Kasumi-1 (cell line): ENCODE results near the gene AP4M1.
A peak's percentile ranks its signal among the peaks of the same experiment; 100 is the strongest.
"Not testable (repeated sequence)": the region's sequence is repeated elsewhere in the genome, so short reads cannot be mapped to it uniquely, and the experiment has no call there.

ENCODE experiments used
- DNase-seq, 2 experiments: peaks; one replicate each; lab custom pipeline; 2025; lab: John Stamatoyannopoulos, UW

AP4M1 gene

DNA sequence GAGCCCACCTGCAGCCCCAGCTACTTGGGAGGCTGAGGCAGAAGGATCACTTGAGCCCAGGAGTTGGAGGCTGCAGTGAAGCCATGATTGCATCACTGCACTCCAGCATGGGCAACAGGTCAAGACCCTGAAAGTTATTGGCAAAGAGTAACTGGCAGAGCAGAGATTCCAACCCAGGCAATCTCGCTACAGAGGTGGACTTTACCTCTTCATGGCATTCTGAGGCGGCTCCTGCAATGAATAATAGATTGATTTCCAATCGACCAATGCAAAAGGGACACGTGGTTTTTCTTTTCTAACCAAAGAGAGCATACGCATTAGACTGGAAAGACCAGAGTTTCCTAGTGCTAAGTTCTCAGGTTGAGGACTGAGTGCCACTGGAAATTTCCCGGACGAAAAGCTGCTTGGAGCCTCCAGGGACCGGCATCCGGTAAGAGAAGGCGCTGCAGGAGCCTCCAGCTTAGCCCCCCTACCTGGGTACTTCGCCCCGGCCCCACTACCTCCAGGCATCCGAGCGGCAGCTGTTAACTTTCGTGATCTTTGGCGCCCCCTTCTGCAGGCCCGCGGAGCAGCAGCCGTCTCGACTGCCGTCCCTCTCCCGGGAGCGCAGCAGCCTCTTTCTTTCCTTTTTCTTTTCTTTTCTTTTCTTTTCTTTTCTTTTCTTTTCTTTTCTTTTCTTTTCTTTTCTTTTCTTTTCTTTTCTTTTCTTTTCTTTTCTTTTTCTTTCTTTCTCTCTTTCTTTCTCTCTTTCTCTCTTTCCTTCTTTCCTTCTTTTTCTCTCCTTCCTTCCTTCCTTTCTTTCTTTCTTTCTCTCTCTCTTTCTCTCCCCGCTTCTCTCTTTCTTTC lies 29.4 kb downstream of the AP4M1 start:
- DNase-seq, result peak; percentile 70 to 71

GRCh38 chr7:100132126-100132525 lies 30.7 kb downstream of the AP4M1 start:
- DNase-seq, result no peak

DNA sequence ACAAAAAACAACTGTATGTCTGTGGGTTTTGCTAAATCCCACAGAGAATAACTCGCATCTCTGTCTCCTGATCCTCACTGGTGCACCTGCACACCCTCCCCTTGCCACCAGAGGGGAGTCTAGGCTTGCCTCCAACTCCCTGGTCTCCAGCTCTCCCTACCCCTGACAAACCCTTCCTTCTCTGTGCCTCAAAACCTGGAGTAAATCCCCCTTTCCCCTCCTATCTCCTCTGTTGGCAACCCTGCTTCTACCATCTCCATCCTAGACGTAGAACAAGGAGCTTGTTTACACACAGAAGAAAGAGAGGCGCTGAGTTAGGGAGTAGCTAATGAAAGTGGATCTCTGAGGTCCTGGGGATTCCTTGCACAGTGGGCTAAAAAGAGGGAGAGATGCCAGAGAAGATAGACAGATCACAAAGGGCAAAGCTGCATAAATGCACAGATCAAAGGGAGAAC lies 31.3 kb downstream of the AP4M1 start:
- peak; percentile 77 to 81 for DNase-seq

- DNase-seq, result no peak
Measured at GRCh38 chr7:100137851-100138760, 36.7 kb downstream of the AP4M1 start.

DNA sequence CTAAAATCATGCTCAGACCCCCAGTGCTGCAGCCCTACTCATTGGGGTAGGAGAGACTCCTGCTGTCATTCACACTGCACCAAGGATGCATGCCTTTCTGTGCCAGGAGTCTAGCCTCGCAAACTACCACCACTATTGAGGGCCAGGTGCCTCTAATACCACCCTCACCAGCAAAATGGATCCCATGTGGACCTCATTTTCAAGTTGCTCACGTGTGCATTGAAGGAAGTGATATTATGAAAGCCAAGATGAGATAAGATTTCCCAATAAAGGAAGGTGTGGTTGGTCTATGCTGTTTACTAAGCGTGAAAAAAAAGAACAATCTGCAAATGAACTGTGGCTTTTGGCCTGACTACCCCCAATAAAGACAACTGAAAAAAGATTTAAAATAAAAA lies 40.1 kb downstream of the AP4M1 start:
- no peak for DNase-seq

- no peak for DNase-seq
Measured at GRCh38 chr7:100142461-100142860, 41.0 kb downstream of the AP4M1 start.

- DNase-seq, result not testable (repeated sequence)
Measured at GRCh38 chr7:100146350-100146749, 44.9 kb downstream of the AP4M1 start.

GRCh38 chr7:100147278-100147677 lies 45.8 kb downstream of the AP4M1 start:
- no peak for DNase-seq

- no peak for DNase-seq
Measured at GRCh38 chr7:100148225-100148558, 46.7 kb downstream of the AP4M1 start.

- peak; percentile 98 to 99 for DNase-seq
Measured at GRCh38 chr7:100148559-100149328, 47.3 kb downstream of the AP4M1 start, which contains the start of gene LAMTOR4. Gene LAMTOR4 (plus strand): TSS chr7:100148918. CDS start chr7:100148973, 55 bp downstream.

GRCh38 chr7:100152404-100152803 lies 51.0 kb downstream of the AP4M1 start:
- DNase-seq, result peak; percentile 78 to 96

DNA sequence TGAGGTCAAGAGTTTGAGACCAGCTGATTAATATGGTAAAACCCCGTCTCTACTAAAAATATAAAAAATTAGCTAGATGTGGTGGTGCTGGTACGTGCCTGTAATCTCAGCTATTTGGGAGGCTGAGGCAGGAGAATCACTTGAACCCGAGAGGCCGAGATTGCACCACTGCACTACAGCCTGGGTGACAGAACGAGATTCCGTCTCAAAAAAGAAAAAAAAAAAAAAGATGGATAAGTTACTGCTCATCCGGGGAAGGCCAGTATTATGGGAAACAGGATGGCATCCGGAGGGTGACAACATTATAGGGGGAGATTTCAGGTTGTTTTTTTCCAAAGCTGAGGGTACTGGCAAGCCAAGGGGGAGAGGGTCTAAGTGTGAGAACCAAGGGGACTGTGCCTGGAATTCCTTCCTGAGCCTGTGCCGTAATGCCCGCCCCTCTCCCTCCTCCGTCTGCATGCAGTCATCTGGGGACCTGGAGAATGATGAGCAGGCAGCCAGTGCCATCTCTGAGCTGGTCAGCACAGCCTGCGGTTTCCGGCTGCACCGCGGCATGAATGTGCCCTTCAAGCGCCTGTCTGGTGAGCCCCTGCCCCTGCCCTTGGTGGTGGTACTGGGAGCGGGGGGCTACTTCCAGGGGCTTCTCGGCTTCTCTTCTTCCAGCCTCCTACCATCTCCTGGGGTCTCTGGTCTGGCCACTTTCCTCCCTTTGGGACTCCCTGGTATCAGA lies 51.7 kb downstream of the AP4M1 start:
- DNase-seq, result no peak

GRCh38 chr7:100153708-100154535 lies 52.5 kb downstream of the AP4M1 start:
- no peak for DNase-seq

DNA sequence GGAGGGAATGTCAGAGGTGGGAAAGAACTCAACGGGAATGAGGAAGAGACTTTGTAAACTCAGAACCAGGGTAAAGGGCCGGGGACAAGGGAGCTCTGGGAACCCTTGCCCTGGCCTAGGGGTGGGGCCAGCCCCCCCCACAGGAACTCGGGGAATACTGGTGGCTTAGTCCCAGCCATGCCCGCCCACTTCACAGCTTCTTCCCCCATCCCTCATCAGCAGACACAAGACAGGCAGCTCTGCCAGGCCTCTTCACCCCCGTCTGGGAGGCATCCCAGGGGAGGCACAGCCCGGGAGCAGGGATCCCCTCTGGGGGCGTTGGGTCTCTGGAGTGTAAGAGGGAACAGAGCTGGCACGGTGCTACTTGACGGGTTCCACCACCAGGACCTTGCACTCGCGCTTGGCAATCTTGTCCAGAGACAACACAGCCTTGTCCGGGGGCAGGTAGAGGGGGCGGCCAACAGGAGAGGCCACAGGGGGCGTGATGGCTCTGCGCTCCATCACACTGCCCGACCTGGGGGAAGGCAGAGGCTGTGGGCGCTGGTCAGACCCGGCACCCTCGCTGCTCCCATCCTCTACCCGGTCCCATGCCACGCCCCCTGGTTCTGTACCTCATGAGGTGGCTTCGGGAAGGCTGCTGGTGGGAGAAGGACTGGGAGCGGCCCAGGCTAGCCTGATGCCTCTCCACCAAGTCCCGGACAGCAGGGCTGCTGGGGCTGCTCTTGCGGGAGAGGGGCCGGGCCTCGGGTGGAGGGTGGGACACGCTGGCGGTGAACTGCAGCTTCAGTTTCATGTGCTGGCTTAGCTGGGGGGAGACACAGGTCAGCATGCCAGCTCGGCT lies 53.4 kb downstream of the AP4M1 start:
- no peak for DNase-seq

DNA sequence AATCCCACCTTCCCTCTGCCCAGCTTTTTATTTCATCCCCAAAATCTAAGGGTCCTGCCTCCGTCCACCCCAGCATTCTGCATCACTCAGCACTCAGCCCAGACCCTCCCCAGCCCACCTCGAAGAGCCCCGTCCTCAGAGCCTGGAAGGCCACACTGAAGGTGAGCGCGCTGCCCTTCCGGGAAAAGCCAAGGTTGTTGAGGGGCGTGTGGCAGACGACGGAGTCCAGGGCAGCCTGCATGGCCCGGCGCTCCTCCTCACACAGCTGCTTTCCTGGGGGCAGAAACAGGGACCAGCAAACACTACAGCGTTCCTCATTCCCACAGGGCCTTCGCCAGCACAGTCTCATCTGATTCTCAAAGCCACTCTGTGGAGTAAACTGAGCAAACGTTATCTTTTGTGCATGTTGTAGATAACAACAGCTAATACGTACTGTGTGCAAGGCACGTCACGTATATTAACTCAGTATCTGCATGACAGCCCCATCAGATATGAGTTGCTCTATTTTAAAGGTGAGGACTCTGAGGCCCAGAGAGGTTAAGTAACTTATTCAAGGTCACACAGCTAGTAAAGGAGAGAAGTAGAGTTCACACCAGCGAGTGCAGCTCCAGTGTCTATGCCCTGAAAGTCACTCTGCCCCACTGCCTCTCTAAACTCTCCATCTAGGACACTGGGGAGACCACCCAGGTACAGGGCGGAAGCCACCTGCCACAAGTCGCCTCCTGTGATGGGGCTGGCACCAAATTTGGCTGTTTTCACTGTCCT lies 54.3 kb downstream of the AP4M1 start:
- DNase-seq, result no peak

DNA sequence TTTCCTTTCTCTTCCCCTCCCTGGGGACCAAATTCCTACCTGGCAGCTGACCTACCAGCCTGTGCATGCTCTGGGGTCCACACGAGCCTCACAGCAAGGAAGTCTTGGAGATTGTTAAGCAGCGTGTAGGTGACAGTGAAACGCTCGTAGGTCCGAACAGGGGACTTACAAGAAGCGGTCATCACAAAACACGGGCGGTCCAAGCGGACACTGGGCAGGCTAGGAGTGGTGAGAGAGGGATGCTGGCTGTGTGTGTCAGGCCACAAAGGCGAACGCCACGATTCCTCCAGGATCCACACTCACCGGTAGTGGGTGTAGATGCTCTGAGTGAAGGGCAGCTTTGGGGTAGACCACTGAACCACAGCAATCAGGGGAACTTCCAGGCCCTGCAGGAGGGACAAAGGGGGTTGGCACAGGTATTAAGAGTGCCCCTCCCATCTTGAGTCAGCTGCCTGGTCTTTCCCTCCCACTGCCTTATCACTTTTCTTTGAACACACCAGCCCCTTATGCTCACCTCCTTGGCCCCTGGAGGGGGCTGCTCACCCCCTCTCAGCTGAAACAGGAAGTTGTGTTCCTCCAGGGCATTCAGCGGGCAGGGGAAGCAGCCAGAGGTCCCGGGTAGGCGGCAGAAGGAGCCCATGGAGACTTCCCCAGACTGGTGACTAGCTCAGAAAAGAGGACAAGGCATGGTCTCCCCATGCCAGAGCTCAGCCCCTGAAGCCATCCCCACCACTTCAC lies 55.1 kb downstream of the AP4M1 start:
- peak; percentile 56 for DNase-seq

DNA sequence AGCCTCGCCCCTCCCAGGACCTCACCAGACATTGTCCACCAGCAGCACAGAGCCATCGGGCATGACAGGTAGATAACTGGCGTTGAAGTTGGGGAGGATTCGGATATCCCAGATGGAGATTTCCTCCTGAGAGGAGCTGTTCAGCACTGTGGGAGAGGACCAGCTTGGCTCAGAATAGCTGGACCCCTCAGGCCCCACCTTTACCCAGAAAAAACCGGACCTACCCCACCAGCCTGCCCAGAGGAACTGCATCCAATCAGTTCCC lies 55.6 kb downstream of the AP4M1 start:
- no peak for DNase-seq
